ENCODE results near the gene CBX4.

CBX4 gene

GRCh38 chr17:79811011-79811867, 28.0 kb downstream of the CBX4 start:
- DNase-seq, result no peak

- no peak for DNase-seq
Observed at GRCh38 chr17:79810130-79811010, 28.9 kb downstream of the CBX4 start.

GRCh38 chr17:79809530-79810129, 29.6 kb downstream of the CBX4 start:
- no peak for DNase-seq

- no peak for DNase-seq
Observed at GRCh38 chr17:79808763-79809529, 30.3 kb downstream of the CBX4 start.

GRCh38 chr17:79806863-79807720, 32.1 kb downstream of the CBX4 start:
- DNase-seq, result no peak

- no peak for DNase-seq
Observed at GRCh38 chr17:79806446-79806760, 32.8 kb downstream of the CBX4 start.

- no peak for DNase-seq
Observed at GRCh38 chr17:79804856-79805696, 34.2 kb downstream of the CBX4 start.

- no peak for DNase-seq
Observed at GRCh38 chr17:79803997-79804855, 35.0 kb downstream of the CBX4 start.

GRCh38 chr17:79803421-79803996, 35.7 kb downstream of the CBX4 start:
- no peak for DNase-seq

GRCh38 chr17:79802736-79803420, 36.4 kb downstream of the CBX4 start:
- no peak for DNase-seq

- no peak for DNase-seq
Observed at GRCh38 chr17:79802039-79802735, 37.1 kb downstream of the CBX4 start.

GRCh38 chr17:79801156-79802038, 37.8 kb downstream of the CBX4 start:
- no peak for DNase-seq

GRCh38 chr17:79800325-79801155, 38.7 kb downstream of the CBX4 start:
- DNase-seq, result no peak

GRCh38 chr17:79799538-79800324, 39.5 kb downstream of the CBX4 start:
- DNase-seq, result no peak

- no peak for DNase-seq
Observed at GRCh38 chr17:79799174-79799537, 40.1 kb downstream of the CBX4 start.

Measured in right forelimb (tissue), 1 donor.